Sigmoid colon (tissue), 7 donors: ENCODE results near the gene ATF7IP. TPM values are rescaled to one million over a fixed set of nuclear protein-coding genes. Genes with fewer than 3 reads are reported as not detected.

Source experiments
- DNase-seq: peaks from one replicate; pipeline ENCODE4 v3.0.0-alpha.2; 2019
- H3K27ac ChIP-seq, 4 donors: fragments of 200-600 bp; sonication (generic); one replicate each; pipeline ENCODE4 v1.5.1; 2016 to 2019; ENCODE audit warnings: mild to moderate bottlenecking in 1 of 4
- H3K27me3 ChIP-seq, 3 donors: fragments of 200-600 bp; sonication (generic); one replicate each; pipeline ENCODE4 v1.5.1; 2019; ENCODE audit warnings: mild to moderate bottlenecking in 1 of 3
- H3K36me3 ChIP-seq, 4 donors: fragments of 200-600 bp; sonication (generic); one replicate each; pipeline ENCODE4 v1.5.1; 2016 to 2019
- H3K4me1 ChIP-seq, 4 donors: fragments of 200-600 bp; sonication (generic); one replicate each; pipeline ENCODE4 v1.5.1; 2017 to 2019
- H3K4me3 ChIP-seq, 4 donors: fragments of 200-600 bp; sonication (generic); one replicate each; pipeline ENCODE4 v1.5.1; 2017 to 2019; ENCODE audit warnings: mild to moderate bottlenecking in 2 of 4, moderate library complexity in 1 of 4
- H3K9me3 ChIP-seq, 4 donors: fragments of 200-600 bp in 3 of 4; sonication (generic) in 3 of 4; one replicate each; pipeline versions ENCODE4 v1.5.1 to v1.6.1; 2013 to 2019
- EP300 ChIP-seq, 4 donors: sonication (generic); formaldehyde crosslinking; IDR thresholded peaks; one replicate each; pipeline ENCODE4 v1.6.1; 2017; ENCODE audit warnings: antibody characterized with exemption in 4 of 4
- POLR2A ChIP-seq, 2 donors: fragments of 450-650 bp; IDR thresholded peaks; one replicate each; pipeline ENCODE4 v1.6.1; 2016; ENCODE audit warnings: antibody characterized with exemption in 2 of 2, mild to moderate bottlenecking in 2 of 2, moderate library complexity in 2 of 2
- POLR2AphosphoS5 ChIP-seq, 4 donors: sonication (generic); formaldehyde crosslinking; IDR thresholded peaks; one replicate each; pipeline ENCODE4 v1.6.1; 2017; ENCODE audit warnings: antibody characterized with exemption in 4 of 4
- WGBS, 2 donors: extraction: QIAGEN DNeasy Blood & Tissue Kit; methylation state at CpG; one replicate each; pipeline ENCODE4 v1.1.7; 2013; 5-methylcytosine and 5-hydroxymethylcytosine counted together
- intact Hi-C: fragments of 100-400 bp; cut with DNase I; formaldehyde crosslinking; loops from one replicate; pipeline ENCODE4 v1.15.1; 2023
- polyA plus RNA-seq, 3 donors: library from polyadenylated mRNA; stranded (reverse); fragments of 200-250 nt; gene quantifications; one replicate each; pipeline ENCODE4 v1.2.3, GENCODE V29; 2013
- total RNA-seq, 4 donors: library from RNA; depleted of rRNA; stranded (reverse); fragments of >200 nt; gene quantifications; one replicate each; pipeline ENCODE4 v1.1.0, GENCODE V29; 2016
- TF ChIP-seq, protein P1 (sequence below), 4 experiments: fragments of 450-650 bp in 3 of 4; fragments of 200-600 bp in 1 of 4; IDR thresholded peaks; one replicate each; pipeline ENCODE4 v1.5.1; 2016 to 2019; ENCODE audit warnings: antibody characterized with exemption in 4 of 4, mild to moderate bottlenecking in 3 of 4, moderate library complexity in 2 of 4
- donor health status: healthy with polysubstance abuse.
- donor health status: Bipolar disorder and iron deficiency.
- donor health status: healthy.

Gene ATF7IP
- total and polyA plus RNA-seq, 7 donors = 3.0 to 58.4 (median 27.7) TPM

DNA sequence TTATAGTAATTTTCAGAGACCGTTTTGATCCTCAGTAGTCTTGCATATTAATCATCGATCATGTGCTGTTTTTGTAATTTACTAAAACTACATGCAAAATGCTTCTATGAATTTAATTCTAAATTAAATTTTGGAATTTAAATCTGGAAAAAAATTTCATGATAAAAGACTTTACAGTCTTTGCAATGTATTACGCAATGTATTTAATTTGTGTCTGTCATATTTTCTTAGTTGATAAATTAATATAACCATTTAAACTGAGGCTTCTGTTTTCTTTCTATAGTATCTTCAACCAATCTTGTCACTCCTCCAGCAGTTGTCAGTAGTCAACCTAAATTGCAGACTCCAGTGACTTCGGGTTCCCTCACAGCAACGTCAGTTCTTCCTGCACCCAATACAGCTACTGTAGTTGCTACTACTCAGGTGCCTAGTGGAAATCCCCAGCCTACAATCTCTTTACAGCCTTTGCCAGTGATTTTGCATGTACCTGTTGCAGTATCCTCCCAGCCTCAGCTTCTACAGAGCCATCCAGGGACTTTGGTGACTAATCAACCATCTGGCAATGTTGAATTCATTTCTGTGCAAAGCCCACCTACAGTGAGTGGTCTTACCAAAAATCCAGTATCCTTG lies 94.8 kb downstream of the ATF7IP start:
- no peak for DNase-seq
- intact Hi-C loops = no loop called here
- Histone ChIP-seq H3K36me3 (peaks cover 8 to 66% (median 18%) of the 10 kb centered on the region in 4 donors), H3K27me3 (no peaks in the 10 kb centered on the region), H3K4me3 (no peak overlapping the region), H3K27ac (no peak overlapping the region), H3K9me3 (no peaks in the 10 kb centered on the region), H3K4me1 (peaks cover 0 to 15% (median 4%) of the 10 kb centered on the region in 4 donors)
- 90 to 94% methylated on average over 5 of the region's 5 CpGs for WGBS, 2 donors
- TF ChIP-seq, protein P1, sequence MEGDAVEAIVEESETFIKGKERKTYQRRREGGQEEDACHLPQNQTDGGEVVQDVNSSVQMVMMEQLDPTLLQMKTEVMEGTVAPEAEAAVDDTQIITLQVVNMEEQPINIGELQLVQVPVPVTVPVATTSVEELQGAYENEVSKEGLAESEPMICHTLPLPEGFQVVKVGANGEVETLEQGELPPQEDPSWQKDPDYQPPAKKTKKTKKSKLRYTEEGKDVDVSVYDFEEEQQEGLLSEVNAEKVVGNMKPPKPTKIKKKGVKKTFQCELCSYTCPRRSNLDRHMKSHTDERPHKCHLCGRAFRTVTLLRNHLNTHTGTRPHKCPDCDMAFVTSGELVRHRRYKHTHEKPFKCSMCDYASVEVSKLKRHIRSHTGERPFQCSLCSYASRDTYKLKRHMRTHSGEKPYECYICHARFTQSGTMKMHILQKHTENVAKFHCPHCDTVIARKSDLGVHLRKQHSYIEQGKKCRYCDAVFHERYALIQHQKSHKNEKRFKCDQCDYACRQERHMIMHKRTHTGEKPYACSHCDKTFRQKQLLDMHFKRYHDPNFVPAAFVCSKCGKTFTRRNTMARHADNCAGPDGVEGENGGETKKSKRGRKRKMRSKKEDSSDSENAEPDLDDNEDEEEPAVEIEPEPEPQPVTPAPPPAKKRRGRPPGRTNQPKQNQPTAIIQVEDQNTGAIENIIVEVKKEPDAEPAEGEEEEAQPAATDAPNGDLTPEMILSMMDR (IDR thresholded peaks at IDR 0.05) = no peak
- TF ChIP-seq EP300 (IDR thresholded peaks at IDR 0.05) (no peak), POLR2A (IDR thresholded peaks at IDR 0.05) (no peak), POLR2AphosphoS5 (IDR thresholded peaks at IDR 0.05) (no peak)

DNA sequence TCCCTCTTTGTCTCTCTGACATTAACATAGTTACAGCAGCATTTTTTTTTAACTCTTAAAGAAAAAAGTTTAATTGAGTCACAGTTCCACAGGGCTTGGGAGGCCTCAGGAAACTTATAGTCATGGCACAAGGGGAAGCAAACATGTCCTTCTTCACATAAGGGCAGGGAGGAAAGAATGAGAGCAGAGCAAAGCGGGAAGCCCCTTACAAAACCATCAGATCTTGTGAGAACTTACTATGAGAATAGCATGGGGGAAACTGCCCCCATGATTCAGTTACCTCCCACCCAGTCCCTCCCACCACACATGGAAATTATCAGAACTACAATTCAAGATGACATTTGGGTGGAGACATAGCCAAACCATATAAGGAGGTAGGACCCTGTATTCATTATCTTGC lies 106.0 kb downstream of the ATF7IP start:
- intact Hi-C loops = no loop called here
- peaks cover 14 to 89% (median 28%) of the 10 kb centered on the region in 4 donors for H3K36me3 ChIP-seq
- TF ChIP-seq, protein P1 (IDR thresholded peaks at IDR 0.05) = no peak
- no peak for TF ChIP-seq EP300 (IDR thresholded peaks at IDR 0.05)
- no peak for TF ChIP-seq POLR2A (IDR thresholded peaks at IDR 0.05)
- no peak for TF ChIP-seq POLR2AphosphoS5 (IDR thresholded peaks at IDR 0.05)
- no peak overlapping the region for H3K27ac ChIP-seq
- no peak overlapping the region for H3K4me3 ChIP-seq
- H3K9me3 ChIP-seq = peaks cover 0 to 32% (median 17%) of the 10 kb centered on the region in 4 donors
- WGBS, 2 donors = 98 to 100% methylated on average over 1 of the region's 1 CpG
- no peaks in the 10 kb centered on the region for H3K27me3 ChIP-seq
- H3K4me1 ChIP-seq = peaks cover 0 to 6% (median 0%) of the 10 kb centered on the region in 4 donors
- DNase-seq = no peak

DNA sequence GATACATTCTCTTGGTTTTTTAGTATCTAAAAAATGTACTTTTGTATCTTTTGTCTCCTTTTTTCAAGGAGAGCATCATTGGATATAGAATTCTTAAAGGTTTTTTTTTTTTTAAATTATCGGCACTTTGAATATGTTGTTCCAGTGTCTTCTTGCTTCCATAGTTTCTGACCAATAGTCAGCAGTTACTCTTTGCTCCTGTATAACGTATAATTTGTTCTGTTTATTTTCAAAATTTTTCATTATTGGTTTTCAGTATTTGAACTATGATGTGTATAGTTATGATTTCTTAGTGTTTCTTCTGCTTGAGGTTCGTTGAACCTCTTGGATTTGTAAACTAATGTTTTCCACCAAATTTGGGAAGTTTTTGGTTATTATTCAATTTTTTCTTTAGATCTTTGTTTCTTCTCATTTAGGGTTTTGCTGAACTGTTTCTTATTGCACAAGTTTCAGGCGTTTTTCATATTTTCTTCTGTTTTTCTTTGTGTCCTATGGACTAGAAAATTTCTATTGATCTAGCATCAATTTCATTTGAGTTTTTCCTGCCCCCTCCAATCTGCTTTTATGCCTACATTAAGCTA lies 108.3 kb downstream of the ATF7IP start:
- H3K4me3 ChIP-seq = no peak overlapping the region
- intact Hi-C loops = no loop called here
- H3K4me1 ChIP-seq = no peaks in the 10 kb centered on the region
- H3K9me3 ChIP-seq = peaks cover 0 to 36% (median 17%) of the 10 kb centered on the region in 4 donors
- no peak for TF ChIP-seq POLR2AphosphoS5 (IDR thresholded peaks at IDR 0.05)
- no peak for TF ChIP-seq POLR2A (IDR thresholded peaks at IDR 0.05)
- no peak for TF ChIP-seq EP300 (IDR thresholded peaks at IDR 0.05)
- TF ChIP-seq, protein P1 (IDR thresholded peaks at IDR 0.05) = no peak
- 86 to 92% methylated on average over 4 of the region's 4 CpGs for WGBS, 2 donors
- no peak overlapping the region for H3K27ac ChIP-seq
- no peak for DNase-seq
- peaks cover 23 to 93% (median 34%) of the 10 kb centered on the region in 4 donors for H3K36me3 ChIP-seq
- H3K27me3 ChIP-seq = no peaks in the 10 kb centered on the region

DNA sequence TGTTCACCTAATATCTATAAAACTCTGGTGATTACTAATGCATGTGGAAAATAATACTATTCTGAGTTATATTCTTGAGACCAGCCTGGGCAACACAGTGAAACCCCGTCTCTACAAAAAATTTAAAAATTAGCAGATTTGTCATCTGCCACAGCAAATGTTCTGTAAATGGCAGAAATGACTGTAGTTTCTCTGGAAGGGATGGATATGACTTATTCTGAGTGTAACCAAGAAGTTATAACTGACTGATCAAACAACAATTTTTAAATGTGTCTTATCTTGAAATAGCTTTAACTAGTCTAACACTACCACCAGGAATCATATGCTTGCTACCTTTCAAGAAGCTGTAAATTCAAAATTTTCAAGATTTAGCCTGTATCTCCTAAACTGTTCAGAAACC lies 113.5 kb downstream of the ATF7IP start:
- 82 to 96% methylated on average over 1 of the region's 1 CpG for whole genome bisulfite sequencing, 2 donors
- TF ChIP-seq, protein P1 (IDR thresholded peaks at IDR 0.05) = no peak
- no peak for TF ChIP-seq POLR2AphosphoS5 (IDR thresholded peaks at IDR 0.05)
- Histone ChIP-seq H3K4me3 (no peak overlapping the region), H3K27ac (no peak overlapping the region), H3K36me3 (peaks cover 29 to 94% (median 61%) of the 10 kb centered on the region in 4 donors), H3K4me1 (no peaks in the 10 kb centered on the region), H3K27me3 (no peaks in the 10 kb centered on the region), H3K9me3 (peaks cover 0 to 19% (median 7%) of the 10 kb centered on the region in 4 donors)
- DNase-seq = no peak
- intact Hi-C loops = no loop called here
